Measurements from ENCODE around the gene MYRF.

DNA sequence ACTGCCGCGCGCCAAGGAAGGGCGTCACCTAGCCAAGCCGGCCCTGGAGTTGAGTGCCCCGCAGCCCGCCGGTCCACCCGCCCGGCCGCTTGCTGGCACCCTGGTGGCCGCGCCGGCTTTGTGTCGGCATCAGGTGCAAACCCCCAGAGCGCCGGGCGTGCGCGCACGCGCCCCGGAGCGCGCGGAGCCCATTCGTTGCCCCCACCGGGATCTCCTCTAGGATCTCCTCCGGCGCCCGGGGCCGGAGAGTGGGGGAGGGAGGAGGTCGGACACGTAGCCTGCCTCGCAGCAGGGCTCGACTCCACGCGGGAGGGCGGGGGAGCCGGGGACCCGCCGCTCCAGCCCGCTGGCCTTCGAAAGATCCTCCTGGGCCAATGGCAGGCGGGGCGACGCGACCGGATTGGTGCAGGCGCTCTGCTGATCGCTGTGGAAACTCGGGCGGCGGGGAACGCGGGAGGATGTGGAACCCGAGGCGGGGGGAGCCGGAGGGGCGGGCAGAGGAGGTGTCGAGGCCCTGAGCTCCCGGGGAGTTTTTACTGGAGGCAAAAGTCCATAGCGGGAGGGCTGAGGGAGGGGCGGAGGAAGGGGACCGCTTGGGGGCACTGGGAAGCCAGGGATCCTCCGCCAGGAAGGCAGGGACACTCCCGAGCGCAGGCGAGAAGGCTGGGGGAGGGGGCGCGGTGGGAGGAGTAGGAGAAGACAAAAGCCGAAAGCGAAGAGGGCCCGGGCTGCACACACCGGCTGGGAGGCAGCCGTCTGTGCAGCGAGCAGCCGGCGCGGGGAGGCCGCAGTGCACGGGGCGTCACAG lies 75.3 kb downstream of the MYRF start, which contains the start of gene FADS2:
- TF ChIP-seq, protein P1, sequence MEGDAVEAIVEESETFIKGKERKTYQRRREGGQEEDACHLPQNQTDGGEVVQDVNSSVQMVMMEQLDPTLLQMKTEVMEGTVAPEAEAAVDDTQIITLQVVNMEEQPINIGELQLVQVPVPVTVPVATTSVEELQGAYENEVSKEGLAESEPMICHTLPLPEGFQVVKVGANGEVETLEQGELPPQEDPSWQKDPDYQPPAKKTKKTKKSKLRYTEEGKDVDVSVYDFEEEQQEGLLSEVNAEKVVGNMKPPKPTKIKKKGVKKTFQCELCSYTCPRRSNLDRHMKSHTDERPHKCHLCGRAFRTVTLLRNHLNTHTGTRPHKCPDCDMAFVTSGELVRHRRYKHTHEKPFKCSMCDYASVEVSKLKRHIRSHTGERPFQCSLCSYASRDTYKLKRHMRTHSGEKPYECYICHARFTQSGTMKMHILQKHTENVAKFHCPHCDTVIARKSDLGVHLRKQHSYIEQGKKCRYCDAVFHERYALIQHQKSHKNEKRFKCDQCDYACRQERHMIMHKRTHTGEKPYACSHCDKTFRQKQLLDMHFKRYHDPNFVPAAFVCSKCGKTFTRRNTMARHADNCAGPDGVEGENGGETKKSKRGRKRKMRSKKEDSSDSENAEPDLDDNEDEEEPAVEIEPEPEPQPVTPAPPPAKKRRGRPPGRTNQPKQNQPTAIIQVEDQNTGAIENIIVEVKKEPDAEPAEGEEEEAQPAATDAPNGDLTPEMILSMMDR (conservative IDR thresholded peaks at IDR 0.05; ENCODE audit: low read length) = no peak
- peak; percentile 67; the same call in 1 of the 2 replicates for TF ChIP-seq EZH2phosphoT487 (IDR thresholded peaks at IDR 0.05; ENCODE audit: borderline replicate concordance, low read depth, low read length)

Data from OCI-LY7 (cell line).